Fibroblast of lung (primary cell): ENCODE results near the gene SLC22A23. TPM values are rescaled to one million over a fixed set of nuclear protein-coding genes. Genes with fewer than 3 reads are reported as not detected.

ENCODE experiments used
- DNase-seq, 2 donors: peaks; one replicate each; pipeline versions ENCODE4 v3.0.0 to v3.0.0-alpha.2; 2010; ENCODE audit warnings: low read depth in 2 of 2
- H2AFZ ChIP-seq: 2 replicates; pipeline ENCODE4 v1.5.1; 2012; ENCODE audit warnings: low read length, control low read depth, inconsistent platforms
- H3K27ac ChIP-seq: 2 replicates; pipeline ENCODE4 v1.5.1; 2011; ENCODE audit warnings: low read length, control low read depth; ENCODE audit not compliant: insufficient read depth
- H3K27me3 ChIP-seq: 2 replicates; pipeline ENCODE4 v1.5.1; 2011; ENCODE audit warnings: mild to moderate bottlenecking, low read length; ENCODE audit not compliant: control insufficient read depth, insufficient read depth
- H3K36me3 ChIP-seq: 2 replicates; pipeline ENCODE4 v1.5.1; 2011; ENCODE audit warnings: low read length; ENCODE audit not compliant: control insufficient read depth, insufficient read depth
- H3K4me1 ChIP-seq: 2 replicates; pipeline ENCODE4 v1.5.1; 2011; ENCODE audit warnings: low read length; ENCODE audit not compliant: control insufficient read depth, insufficient read depth; ENCODE audit errors: extremely low read depth
- H3K4me2 ChIP-seq: 2 replicates; pipeline ENCODE4 v1.5.1; 2011; ENCODE audit warnings: low read length, control low read depth; ENCODE audit not compliant: insufficient read depth; ENCODE audit errors: extremely low read depth
- H3K4me3 ChIP-seq, 4 experiments: fragments of 200-600 bp in 1 of 4; sonication (generic) in 1 of 4; replicated peaks in 1 of 4; 2 replicates each; pipeline ENCODE4 v1.5.1; 2011 to 2016; ENCODE audit warnings: low read length in 4 of 4, low read depth in 3 of 4, mild to moderate bottlenecking in 3 of 4, control low read depth in 2 of 4, inconsistent platforms in 1 of 4, mixed read lengths in 1 of 4; ENCODE audit not compliant: insufficient read depth in 1 of 4; ENCODE audit errors: control extremely low read depth in 1 of 4
- H3K79me2 ChIP-seq: 2 replicates; pipeline ENCODE4 v1.5.1; 2012; ENCODE audit warnings: mild to moderate bottlenecking, low read length, inconsistent platforms; ENCODE audit not compliant: control insufficient read depth, insufficient read depth
- H3K9ac ChIP-seq: 2 replicates; pipeline ENCODE4 v1.5.1; 2011; ENCODE audit warnings: mild to moderate bottlenecking, low read length, control low read depth; ENCODE audit not compliant: insufficient read depth
- H3K9me3 ChIP-seq: 2 replicates; pipeline ENCODE4 v1.5.1; 2012; ENCODE audit warnings: low read depth, low read length; ENCODE audit not compliant: control insufficient read depth, insufficient read depth
- H4K20me1 ChIP-seq: 2 replicates; pipeline ENCODE4 v1.5.1; 2011; ENCODE audit warnings: low read length; ENCODE audit not compliant: control insufficient read depth, insufficient read depth; ENCODE audit errors: extremely low read depth
- CTCF ChIP-seq, 2 donors: IDR thresholded peaks in 1 of 2; conservative IDR thresholded peaks in 1 of 2; 1 replicate in 1 of 2; 2 replicates in 1 of 2; pipeline ENCODE4 v1.5.1; 2011 to 2012; ENCODE audit warnings: low read length in 2 of 2, control low read depth in 1 of 2, inconsistent platforms in 1 of 2, low read depth in 1 of 2, mild to moderate bottlenecking in 1 of 2
- EZH2 ChIP-seq: IDR thresholded peaks from 2 replicates; pipeline ENCODE4 v1.5.1; 2012; ENCODE audit warnings: low read length, control low read depth, mild to moderate bottlenecking; ENCODE audit errors: missing control alignments
- polyA plus RNA-seq, 2 donors: library from polyadenylated mRNA; depleted of rRNA in 1 of 2; stranded (reverse) in 1 of 2; unstranded in 1 of 2; fragments of >200 nt; gene quantifications; 2 replicates each; pipeline ENCODE4 v1.2.1, GENCODE V29; 2011 to 2012; ENCODE audit warnings: missing spikeins in 1 of 2
- total RNA-seq: library from RNA; depleted of rRNA; stranded (reverse); fragments of >200 nt; gene quantifications from 2 replicates; pipeline ENCODE4 v1.2.1, GENCODE V29; 2014

SLC22A23 gene
- total and polyA plus RNA-seq, 2 donors (not counting 1 experiment from before 2014, with no cell fraction given) = 0.37 to 3.0 TPM

- Histone ChIP-seq H3K79me2 (no peaks in the 10 kb centered on the region), H3K4me3 (no peak overlapping the region), H3K4me1 (no peaks in the 10 kb centered on the region), H3K9ac (no peak overlapping the region), H3K4me2 (no peak overlapping the region), H3K36me3 (no peaks in the 10 kb centered on the region), H2AFZ (no peak overlapping the region), H4K20me1 (no peaks in the 10 kb centered on the region), H3K27me3 (no peaks in the 10 kb centered on the region), H3K27ac (no peak overlapping the region), H3K9me3 (no peaks in the 10 kb centered on the region)
- DNase-seq = no peak
- TF ChIP-seq CTCF (conservative IDR thresholded peaks at IDR 0.05 in 1 of 2, IDR thresholded peaks at IDR 0.05 in 1 of 2; ENCODE audit: low read depth in 1 of 2, low read length in 2 of 2) (no peak), EZH2 (no peak)
Observed at GRCh38 chr6:3310051-3310448, 146.8 kb downstream of the SLC22A23 start.

- no peak for TF ChIP-seq EZH2
- TF ChIP-seq CTCF (conservative IDR thresholded peaks at IDR 0.05 in 1 of 2, IDR thresholded peaks at IDR 0.05 in 1 of 2; ENCODE audit: low read depth in 1 of 2, low read length in 2 of 2) = no peak
- no peaks in the 10 kb centered on the region for H3K36me3 ChIP-seq
Observed at GRCh38 chr6:3309391-3310050, 147.3 kb downstream of the SLC22A23 start.

GRCh38 chr6:3308106-3308505 lies 148.7 kb downstream of the SLC22A23 start:
- no peak overlapping the region for H2AFZ ChIP-seq
- no peak overlapping the region for H3K9ac ChIP-seq
- TF ChIP-seq CTCF (conservative IDR thresholded peaks at IDR 0.05 in 1 of 2, IDR thresholded peaks at IDR 0.05 in 1 of 2; ENCODE audit: low read depth in 1 of 2, low read length in 2 of 2) (no peak), EZH2 (no peak)
- H3K4me2 ChIP-seq = no peak overlapping the region
- H3K9me3 ChIP-seq = no peaks in the 10 kb centered on the region
- no peak overlapping the region for H3K4me3 ChIP-seq
- H4K20me1 ChIP-seq = no peaks in the 10 kb centered on the region
- H3K79me2 ChIP-seq = no peaks in the 10 kb centered on the region
- no peaks in the 10 kb centered on the region for H3K27me3 ChIP-seq
- no peaks in the 10 kb centered on the region for H3K4me1 ChIP-seq
- DNase-seq = no peak
- no peak overlapping the region for H3K27ac ChIP-seq
- H3K36me3 ChIP-seq = no peaks in the 10 kb centered on the region

More at GRCh38 chr6:3309391-3310050, 147.3 kb downstream of the SLC22A23 start:
- Histone ChIP-seq H3K27ac (no peak overlapping the region), H2AFZ (no peak overlapping the region), H3K4me3 (no peak overlapping the region), H3K4me1 (no peaks in the 10 kb centered on the region), H3K4me2 (no peak overlapping the region), H3K79me2 (no peaks in the 10 kb centered on the region), H3K9me3 (no peaks in the 10 kb centered on the region), H4K20me1 (no peaks in the 10 kb centered on the region), H3K9ac (no peak overlapping the region), H3K27me3 (no peaks in the 10 kb centered on the region)
- DNase-seq = no peak
